SHP77 treated with DMSO at 0.1 percent for 48 hours (cell line): ENCODE measurements around the gene FBXW8.
"Not testable (repeated sequence)": the region's sequence is repeated elsewhere in the genome, so short reads cannot be mapped to it uniquely, and the experiment has no call there.

Experiments
- DNase-seq: peaks from one replicate; lab custom pipeline; 2025; lab: John Stamatoyannopoulos, UW

Gene FBXW8

DNA sequence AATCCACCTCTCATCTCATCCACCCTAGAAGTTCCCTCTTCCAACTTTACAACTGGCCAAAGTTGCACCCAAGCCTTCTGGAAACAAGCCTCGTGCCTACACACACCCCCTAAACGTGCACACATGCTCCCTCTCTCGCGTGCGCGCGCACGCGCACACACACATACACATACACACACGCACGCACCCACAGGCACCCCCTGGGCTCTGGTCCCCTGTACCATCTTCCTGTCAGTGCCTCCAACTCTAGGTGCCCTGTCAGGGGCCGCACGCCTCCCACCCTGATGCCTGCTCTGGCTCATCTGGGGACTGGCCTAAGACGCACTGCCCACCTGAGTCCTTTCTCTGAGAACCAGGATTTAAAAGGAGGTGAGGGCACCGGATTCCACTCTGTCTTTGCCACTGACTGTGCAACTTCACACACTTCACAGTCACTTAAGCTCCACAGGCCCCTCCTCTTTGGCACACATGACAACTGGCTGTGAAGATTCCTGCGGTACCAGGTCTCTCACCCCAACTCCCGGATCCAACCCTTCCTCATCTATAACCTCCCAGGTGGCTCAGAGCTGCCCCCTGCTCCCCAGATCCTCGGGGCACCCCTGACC, 142.9 kb downstream of the FBXW8 start:
- DNase-seq = no peak

GRCh38 chr12:117054279-117054678, 143.5 kb downstream of the FBXW8 start:
- no peak for DNase-seq

DNA sequence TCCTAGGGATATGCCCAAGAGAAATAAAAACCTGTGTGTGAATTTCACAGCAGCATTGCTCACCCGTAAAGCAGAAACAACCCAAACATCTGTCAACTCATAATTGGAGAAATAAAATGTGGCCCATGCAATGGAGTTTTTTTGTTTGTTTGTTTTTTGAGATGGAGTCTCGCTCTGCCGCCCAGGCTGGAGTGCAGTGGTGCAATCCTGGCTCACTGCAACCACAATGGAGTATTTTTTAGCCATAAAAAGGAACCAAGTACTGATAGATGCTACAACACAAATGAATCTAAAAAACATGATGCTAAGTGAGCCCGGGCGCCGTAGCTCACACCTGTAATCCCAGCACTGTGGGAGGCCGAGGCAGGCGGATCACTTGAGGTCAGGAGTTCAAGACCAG, 146.9 kb downstream of the FBXW8 start:
- not testable (repeated sequence) for DNase-seq

GRCh38 chr12:117058442-117059072, 147.8 kb downstream of the FBXW8 start:
- no peak for DNase-seq

- no peak for DNase-seq
These were observed 148.4 kb downstream of the FBXW8 start for GRCh38 chr12:117059156-117059555.

GRCh38 chr12:117060246-117060928, 149.6 kb downstream of the FBXW8 start:
- no peak for DNase-seq

DNA sequence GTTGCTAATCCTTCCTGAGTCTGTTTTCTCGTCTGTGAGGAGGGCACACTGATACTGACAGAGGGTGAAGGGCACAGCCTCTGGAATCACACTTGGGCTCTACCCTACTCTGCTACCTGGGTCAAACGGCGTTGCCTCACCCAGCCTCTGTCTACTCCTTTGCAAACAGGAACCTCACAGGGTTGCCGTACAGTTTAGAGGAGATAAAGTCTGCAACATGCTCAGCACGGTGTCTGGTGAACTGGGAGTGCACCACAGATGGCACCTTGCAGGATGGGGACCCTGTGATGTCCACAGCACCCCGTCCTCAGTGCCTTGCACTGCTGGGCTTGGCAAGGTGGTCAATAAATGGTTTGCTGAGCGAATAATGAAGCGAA, 150.2 kb downstream of the FBXW8 start:
- DNase-seq = no peak

GRCh38 chr12:117061555-117062079, 150.9 kb downstream of the FBXW8 start:
- no peak for DNase-seq

GRCh38 chr12:117063162-117063911, 152.6 kb downstream of the FBXW8 start:
- DNase-seq = no peak

DNA sequence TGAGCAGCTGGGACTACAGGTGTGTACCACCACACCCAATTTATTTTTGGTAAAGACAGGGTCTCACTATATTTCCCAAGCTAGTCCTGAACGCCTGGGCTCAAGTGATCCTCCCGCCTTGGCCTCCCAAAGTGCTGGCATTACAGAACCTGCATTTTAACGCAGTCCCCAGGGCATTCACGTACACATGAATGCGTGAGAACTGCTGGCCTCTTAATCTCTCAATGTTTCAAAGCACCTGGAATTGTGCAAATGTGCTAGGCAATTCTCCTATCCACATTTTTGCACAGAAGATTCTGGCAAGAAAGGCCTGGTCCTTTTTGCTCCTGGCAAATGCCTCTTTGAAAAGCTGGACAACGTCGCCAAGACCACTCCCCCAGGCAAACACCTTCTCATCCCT, 153.3 kb downstream of the FBXW8 start:
- no peak for DNase-seq

DNA sequence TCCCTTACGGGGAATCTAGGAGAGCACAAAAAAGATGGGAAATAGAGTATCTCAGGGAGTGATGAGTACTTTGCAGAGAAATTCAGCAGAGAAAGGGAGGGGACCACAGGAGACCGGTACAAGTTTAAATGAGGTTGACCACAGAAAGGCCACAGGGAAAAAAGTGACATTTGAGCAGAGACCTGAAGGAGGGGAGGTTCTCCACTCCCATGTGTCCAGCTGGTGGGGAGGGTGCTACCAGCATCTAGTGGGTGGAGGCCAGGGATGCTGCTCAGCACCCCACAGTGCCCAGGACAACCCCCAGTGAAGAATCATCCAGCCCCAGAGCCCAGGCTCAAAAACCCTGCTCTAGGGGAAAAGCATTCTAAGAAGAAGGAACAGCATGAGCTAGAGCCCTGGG, 153.8 kb downstream of the FBXW8 start:
- no peak for DNase-seq

- DNase-seq = no peak
These were observed 156.3 kb downstream of the FBXW8 start for GRCh38 chr12:117067016-117067415.

- DNase-seq = no peak
These were observed 156.9 kb downstream of the FBXW8 start for GRCh38 chr12:117067638-117068037.

GRCh38 chr12:117068492-117068891, 157.7 kb downstream of the FBXW8 start:
- DNase-seq = no peak

GRCh38 chr12:117069101-117069797, 158.5 kb downstream of the FBXW8 start:
- no peak for DNase-seq

DNA sequence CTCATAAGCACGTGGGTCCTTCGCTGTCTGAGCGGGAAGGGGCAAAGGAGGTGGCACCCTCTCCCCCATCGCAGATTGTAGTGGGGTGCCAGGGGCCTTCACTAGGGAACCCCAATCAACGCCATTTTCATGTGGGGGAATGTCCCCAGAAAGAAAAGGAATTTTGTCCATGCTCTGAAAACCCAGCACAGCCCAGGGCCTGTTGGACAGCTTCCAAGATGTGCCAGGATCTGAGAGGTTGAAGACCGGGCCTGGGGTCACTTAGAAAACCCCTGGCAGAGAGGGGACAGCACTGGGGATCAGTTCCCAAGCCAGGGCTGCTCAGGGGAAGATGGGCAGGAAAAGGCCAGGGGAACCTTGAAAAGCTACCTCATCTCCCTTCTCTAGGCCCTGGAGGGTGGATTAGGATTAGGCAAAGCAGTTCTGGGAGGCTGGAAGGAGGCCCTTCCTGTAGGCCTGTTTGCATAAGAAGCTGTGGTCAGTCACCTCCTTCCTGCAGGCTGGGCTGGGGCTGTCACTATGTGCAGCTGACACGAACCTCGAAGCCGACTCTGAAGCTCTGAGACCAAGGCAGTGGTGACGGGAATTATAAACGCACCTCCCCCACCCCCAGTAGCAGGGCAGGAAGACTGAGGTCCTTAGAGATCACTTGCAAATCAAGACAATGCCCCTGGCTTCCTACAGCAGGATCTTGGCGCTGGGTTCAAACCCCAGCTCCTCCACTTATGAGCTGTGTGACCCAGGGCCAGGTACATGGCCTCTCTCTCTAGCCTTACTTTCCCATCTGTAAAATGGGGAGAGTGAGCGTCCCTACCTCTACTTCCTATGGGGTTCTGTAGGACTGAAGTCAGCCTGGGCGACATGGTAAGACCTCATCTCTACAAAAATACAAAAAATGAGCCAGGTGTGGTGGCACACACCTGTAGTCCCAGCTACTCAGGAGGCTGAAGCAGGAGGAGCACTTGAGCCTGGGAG, 159.5 kb downstream of the FBXW8 start:
- no peak for DNase-seq

- no peak for DNase-seq
These were observed 160.3 kb downstream of the FBXW8 start for GRCh38 chr12:117071009-117071408.

GRCh38 chr12:117072106-117072505, 161.4 kb downstream of the FBXW8 start:
- DNase-seq = no peak

GRCh38 chr12:117072736-117073490, 162.2 kb downstream of the FBXW8 start:
- DNase-seq = no peak

DNA sequence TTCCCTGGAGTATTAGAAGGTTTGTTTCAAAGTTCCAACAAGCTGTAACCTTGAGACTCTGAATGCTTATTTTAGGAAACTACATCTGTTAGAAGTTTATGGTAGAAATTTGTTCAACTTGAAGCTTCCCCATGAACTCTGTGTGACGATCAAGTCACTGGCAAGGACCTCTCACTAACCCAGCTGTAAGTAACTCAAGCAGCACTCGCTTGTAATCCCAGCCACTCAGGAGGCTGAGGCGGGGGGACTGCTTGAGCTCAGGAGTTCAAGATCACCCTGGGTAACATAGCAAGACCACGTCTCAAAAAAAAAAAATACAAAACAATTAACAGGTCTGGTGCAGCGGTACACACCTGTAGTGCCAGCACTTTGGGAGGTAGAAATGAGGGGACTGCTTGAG, 162.9 kb downstream of the FBXW8 start:
- no peak for DNase-seq
